SH-SY5Y (cell line): Measurements from ENCODE around the gene TMEM119.

Experiments
- GATA2 ChIP-seq: IDR thresholded peaks from 2 replicates; pipeline ENCODE4 v1.6.1; 2011; ENCODE audit warnings: mild to moderate bottlenecking, low read depth, low read length
- GATA3 ChIP-seq: IDR thresholded peaks from 2 replicates; pipeline ENCODE4 v1.6.1; 2011; ENCODE audit warnings: low read depth, mild to moderate bottlenecking, low read length, moderate library complexity

The TMEM119 gene

GRCh38 chr12:108566452-108566851, 31.4 kb downstream of the TMEM119 start:
- no peak for TF ChIP-seq GATA3
- no peak for TF ChIP-seq GATA2

GRCh38 chr12:108565976-108566375, 31.9 kb downstream of the TMEM119 start:
- no peak for TF ChIP-seq GATA3
- no peak for TF ChIP-seq GATA2

- TF ChIP-seq GATA3 (no peak), GATA2 (no peak)
These were observed 32.7 kb downstream of the TMEM119 start for GRCh38 chr12:108565146-108565545.

GRCh38 chr12:108564724-108565123, 33.2 kb downstream of the TMEM119 start:
- TF ChIP-seq GATA2 (no peak), GATA3 (no peak)

- TF ChIP-seq GATA2 (no peak), GATA3 (no peak)
These were observed 34.1 kb downstream of the TMEM119 start for GRCh38 chr12:108563804-108564151.

GRCh38 chr12:108563136-108563803, 34.6 kb downstream of the TMEM119 start:
- no peak for TF ChIP-seq GATA2
- TF ChIP-seq GATA3, result no peak

- TF ChIP-seq GATA3 (no peak), GATA2 (no peak)
These were observed 35.3 kb downstream of the TMEM119 start, which contains the start of gene ISCU for GRCh38 chr12:108562348-108563135. TSS of gene ISCU (plus strand) at chr12:108562596. CDS start at chr12:108562623, 27 bp downstream.

- no peak for TF ChIP-seq GATA3
- no peak for TF ChIP-seq GATA2
These were observed 36.0 kb downstream of the TMEM119 start for GRCh38 chr12:108561852-108562347.

GRCh38 chr12:108560752-108561719, 36.8 kb downstream of the TMEM119 start, which contains the start of gene SART3:
TSS of gene SART3 (minus strand) at chr12:108561173. CDS start at chr12:108561154, 19 bp downstream.
- no peak for TF ChIP-seq GATA2
- TF ChIP-seq GATA3, result no peak

- no peak for TF ChIP-seq GATA2
- TF ChIP-seq GATA3, result no peak
These were observed 37.6 kb downstream of the TMEM119 start for GRCh38 chr12:108560321-108560721.

GRCh38 chr12:108559748-108560147, 38.1 kb downstream of the TMEM119 start:
- TF ChIP-seq GATA2, result no peak
- TF ChIP-seq GATA3, result no peak

- TF ChIP-seq GATA3 (no peak), GATA2 (no peak)
These were observed 38.8 kb downstream of the TMEM119 start for GRCh38 chr12:108559007-108559655.

- TF ChIP-seq GATA2, result no peak
These were observed 44.1 kb downstream of the TMEM119 start for GRCh38 chr12:108553799-108554198.
